ENCODE data around the gene NEXMIF.

DNA sequence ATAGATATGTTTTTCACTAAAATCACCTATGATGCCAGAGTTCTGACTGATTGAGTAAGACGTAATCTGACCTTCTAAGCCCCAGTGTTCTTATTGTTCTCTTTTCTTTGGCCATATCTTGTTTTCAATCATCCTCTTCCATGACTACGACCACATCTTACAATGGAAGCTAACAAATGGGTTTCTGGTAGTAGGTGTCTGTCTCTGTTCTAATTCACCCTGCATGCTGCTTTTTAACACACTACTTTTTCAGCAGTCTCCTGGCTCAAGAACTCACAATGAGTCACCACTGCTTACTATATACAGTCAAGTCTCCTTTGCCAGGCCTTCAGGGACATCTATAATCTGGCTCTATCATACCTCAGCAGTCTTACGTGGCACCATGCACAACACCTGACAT, 146.1 kb downstream of the NEXMIF start:
- TF ChIP-seq, protein P1, sequence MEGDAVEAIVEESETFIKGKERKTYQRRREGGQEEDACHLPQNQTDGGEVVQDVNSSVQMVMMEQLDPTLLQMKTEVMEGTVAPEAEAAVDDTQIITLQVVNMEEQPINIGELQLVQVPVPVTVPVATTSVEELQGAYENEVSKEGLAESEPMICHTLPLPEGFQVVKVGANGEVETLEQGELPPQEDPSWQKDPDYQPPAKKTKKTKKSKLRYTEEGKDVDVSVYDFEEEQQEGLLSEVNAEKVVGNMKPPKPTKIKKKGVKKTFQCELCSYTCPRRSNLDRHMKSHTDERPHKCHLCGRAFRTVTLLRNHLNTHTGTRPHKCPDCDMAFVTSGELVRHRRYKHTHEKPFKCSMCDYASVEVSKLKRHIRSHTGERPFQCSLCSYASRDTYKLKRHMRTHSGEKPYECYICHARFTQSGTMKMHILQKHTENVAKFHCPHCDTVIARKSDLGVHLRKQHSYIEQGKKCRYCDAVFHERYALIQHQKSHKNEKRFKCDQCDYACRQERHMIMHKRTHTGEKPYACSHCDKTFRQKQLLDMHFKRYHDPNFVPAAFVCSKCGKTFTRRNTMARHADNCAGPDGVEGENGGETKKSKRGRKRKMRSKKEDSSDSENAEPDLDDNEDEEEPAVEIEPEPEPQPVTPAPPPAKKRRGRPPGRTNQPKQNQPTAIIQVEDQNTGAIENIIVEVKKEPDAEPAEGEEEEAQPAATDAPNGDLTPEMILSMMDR (IDR thresholded peaks at IDR 0.05) = no peak
- TF ChIP-seq POLR2AphosphoS5 (IDR thresholded peaks at IDR 0.05; ENCODE audit: low read depth, low read length) (no peak), TCF7L2 (IDR thresholded peaks at IDR 0.05; ENCODE audit: low read depth, low read length) (no peak)
